Mesendoderm (in vitro differentiated cells): Measurements from ENCODE around the gene GOLM1. TPM values are rescaled to one million over a fixed set of nuclear protein-coding genes. Genes with fewer than 3 reads are reported as not detected.
"Not testable (repeated sequence)": the region's sequence is repeated elsewhere in the genome, so short reads cannot be mapped to it uniquely, and the experiment has no call there.

ENCODE experiments used
- DNase-seq: peaks from one replicate; pipeline ENCODE4 v3.0.0; 2013
- H2AK5ac ChIP-seq: 2 replicates; pipeline ENCODE4 v1.6.1; 2013; ENCODE audit warnings: low read length, inconsistent platforms
- H2BK120ac ChIP-seq: 2 replicates; pipeline ENCODE4 v1.6.1; 2013; ENCODE audit warnings: low read depth, mild to moderate bottlenecking, low read length, moderate library complexity, mixed read lengths
- H2BK15ac ChIP-seq: replicated peaks from 2 replicates; pipeline ENCODE4 v1.6.1; 2013; ENCODE audit warnings: low read depth, mild to moderate bottlenecking, moderate library complexity
- H2BK5ac ChIP-seq: 2 replicates; pipeline ENCODE4 v1.6.1; 2013; ENCODE audit warnings: low read length, inconsistent platforms
- H3K18ac ChIP-seq: 2 replicates; pipeline ENCODE4 v1.6.1; 2013; ENCODE audit warnings: mild to moderate bottlenecking, low read length, mixed read lengths
- H3K23ac ChIP-seq: one replicate; pipeline ENCODE4 v1.6.1; 2013; ENCODE audit warnings: low read length
- H3K27ac ChIP-seq: 2 replicates; pipeline ENCODE4 v1.5.1; 2013; ENCODE audit warnings: low read depth, mild to moderate bottlenecking, inconsistent platforms, low read length, moderate library complexity
- H3K27me3 ChIP-seq: 2 replicates; pipeline ENCODE4 v1.6.1; 2013; ENCODE audit warnings: low read length, control low read depth, mild to moderate bottlenecking, inconsistent platforms; ENCODE audit not compliant: insufficient read depth, poor library complexity
- H3K36me3 ChIP-seq: 2 replicates; pipeline ENCODE4 v1.6.1; 2013; ENCODE audit warnings: low read length, inconsistent platforms; ENCODE audit not compliant: control insufficient read depth, insufficient read depth
- H3K4ac ChIP-seq: one replicate; pipeline ENCODE4 v1.6.1; 2013; ENCODE audit warnings: low read depth, mild to moderate bottlenecking, low read length, moderate library complexity
- H3K4me1 ChIP-seq: 2 replicates; pipeline ENCODE4 v1.6.1; 2013; ENCODE audit warnings: low read depth, low read length, inconsistent platforms; ENCODE audit not compliant: control insufficient read depth
- H3K4me2 ChIP-seq: 2 replicates; pipeline ENCODE4 v1.6.1; 2013; ENCODE audit warnings: low read length
- H3K4me3 ChIP-seq: 2 replicates; pipeline ENCODE4 v1.5.1; 2013; ENCODE audit warnings: mild to moderate bottlenecking, low read length
- H3K56ac ChIP-seq: one replicate; pipeline ENCODE4 v1.6.1; 2013; ENCODE audit warnings: low read length
- H3K79me1 ChIP-seq: 2 replicates; pipeline ENCODE4 v1.6.1; 2013; ENCODE audit warnings: low read length, inconsistent platforms
- H3K79me2 ChIP-seq: 2 replicates; pipeline ENCODE4 v1.6.1; 2013; ENCODE audit warnings: mild to moderate bottlenecking, low read length; ENCODE audit not compliant: control insufficient read depth, insufficient read depth
- H3K9ac ChIP-seq: 2 replicates; pipeline ENCODE4 v1.6.1; 2013; ENCODE audit warnings: low read length, inconsistent platforms
- H4K5ac ChIP-seq: one replicate; pipeline ENCODE4 v1.6.1; 2013; ENCODE audit warnings: low read length
- H4K8ac ChIP-seq: one replicate; pipeline ENCODE4 v1.6.1; 2013; ENCODE audit warnings: low read depth, mild to moderate bottlenecking, control low read depth, low read length, moderate library complexity
- WGBS: extraction: QIAGEN DNeasy Blood & Tissue Kit; methylation state at CpG from one replicate; pipeline ENCODE4 v1.1.7; 2013; ENCODE audit warnings: low lambda C conversion rate, missing lambda C conversion rate; ENCODE audit not compliant: insufficient coverage; ENCODE audit errors: extremely low coverage; 5-methylcytosine and 5-hydroxymethylcytosine counted together
- polyA plus RNA-seq, 2 experiments: library from polyadenylated mRNA; stranded (reverse); fragments of 200-250 nt; gene quantifications; one replicate each; pipeline ENCODE4 v1.2.3, GENCODE V29; 2013

The GOLM1 gene, protein sequence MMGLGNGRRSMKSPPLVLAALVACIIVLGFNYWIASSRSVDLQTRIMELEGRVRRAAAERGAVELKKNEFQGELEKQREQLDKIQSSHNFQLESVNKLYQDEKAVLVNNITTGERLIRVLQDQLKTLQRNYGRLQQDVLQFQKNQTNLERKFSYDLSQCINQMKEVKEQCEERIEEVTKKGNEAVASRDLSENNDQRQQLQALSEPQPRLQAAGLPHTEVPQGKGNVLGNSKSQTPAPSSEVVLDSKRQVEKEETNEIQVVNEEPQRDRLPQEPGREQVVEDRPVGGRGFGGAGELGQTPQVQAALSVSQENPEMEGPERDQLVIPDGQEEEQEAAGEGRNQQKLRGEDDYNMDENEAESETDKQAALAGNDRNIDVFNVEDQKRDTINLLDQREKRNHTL
- polyA plus RNA-seq (2013, experiment 1 of 2): 48.5 TPM
- 50.3 TPM for polyA plus RNA-seq (2013, experiment 2 of 2)

DNA sequence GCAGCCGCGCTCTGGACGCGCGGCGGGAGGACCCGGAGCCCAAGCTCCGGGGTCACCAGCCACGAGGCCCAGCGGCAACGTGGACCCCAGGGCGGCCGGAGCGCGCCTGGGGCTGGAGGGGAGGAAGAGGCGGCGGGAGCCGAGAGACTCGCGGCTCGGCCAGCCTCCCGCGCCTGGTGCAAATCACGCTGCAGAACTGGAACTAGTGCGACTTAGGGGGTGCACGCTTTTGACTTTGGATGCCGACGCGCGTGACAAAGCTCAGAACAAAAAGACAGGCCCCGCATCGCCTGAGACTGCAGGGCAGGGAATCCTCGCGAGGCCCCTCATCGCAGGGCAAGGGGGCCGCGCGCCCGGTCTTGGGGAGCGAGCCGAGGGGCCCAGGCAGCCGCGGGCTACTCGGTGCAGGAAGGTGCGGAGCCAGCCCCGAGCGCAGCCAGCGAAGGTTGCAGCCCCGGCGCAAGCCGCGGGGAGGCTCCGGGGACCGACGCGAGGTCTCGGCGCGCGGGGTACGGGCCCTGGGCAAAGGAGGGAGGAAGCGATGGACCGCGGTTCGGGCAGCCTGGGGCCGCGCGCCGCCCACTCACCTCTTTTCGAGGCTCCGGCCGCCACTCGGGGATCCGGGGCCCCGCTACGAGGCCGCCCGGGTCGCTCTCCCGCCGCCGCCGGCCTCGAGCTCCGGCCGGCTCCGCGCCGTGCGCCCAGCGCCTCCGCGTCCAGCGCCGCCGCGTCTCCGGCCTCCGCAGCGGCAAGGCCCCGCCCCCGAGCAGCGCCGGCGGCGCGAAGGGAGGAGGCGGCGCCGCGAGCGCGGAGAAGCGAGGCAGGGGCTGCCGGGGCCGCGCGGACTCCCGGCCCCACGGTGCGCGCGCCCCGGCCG is at the start of gene GOLM1:
Gene GOLM1 (minus strand): TSS at position 735 of the 877 bp plus-strand sequence. CDS start 20,238 bp downstream, outside the sequence.
- no CpG with 5 or more reads among the region's 125 CpGs for WGBS
- no peak within 1 kb of the TSS for H3K27ac ChIP-seq

DNA sequence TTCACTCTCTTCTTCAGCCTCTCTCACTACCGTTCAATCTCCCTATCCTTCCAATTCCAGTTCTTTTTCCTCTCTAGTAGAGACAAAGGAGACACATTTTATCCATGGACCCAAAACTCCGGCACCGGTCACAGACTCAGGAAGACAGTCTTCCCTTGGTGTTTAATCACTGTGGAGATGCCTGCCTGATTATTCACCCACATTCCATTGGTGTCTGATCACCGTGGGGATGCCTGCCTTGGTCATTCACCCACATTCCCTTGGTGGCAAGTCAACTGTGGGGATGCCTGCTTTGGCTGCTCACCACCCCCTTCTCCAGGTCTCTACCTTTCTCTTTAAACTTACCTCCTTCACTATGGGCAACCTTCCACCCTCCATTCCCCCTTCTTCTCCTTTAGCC is 47.3 kb upstream of the GOLM1 start:
- not testable (repeated sequence) for H3K56ac ChIP-seq, H3K27ac ChIP-seq, H3K79me2 ChIP-seq, H3K27me3 ChIP-seq, H3K79me1 ChIP-seq, H2BK5ac ChIP-seq, H2AK5ac ChIP-seq, H3K4me3 ChIP-seq, H4K5ac ChIP-seq, H3K18ac ChIP-seq, H3K4ac ChIP-seq, H2BK120ac ChIP-seq, H4K8ac ChIP-seq, H2BK15ac ChIP-seq, H3K9ac ChIP-seq, H3K23ac ChIP-seq, H3K36me3 ChIP-seq, DNase-seq, H3K4me1 ChIP-seq, H3K4me2 ChIP-seq
- no CpG with 5 or more reads among the region's 4 CpGs for WGBS

More for the DNA sequence above, at the start of gene GOLM1:
- Histone ChIP-seq H2BK120ac (peak within 1 kb of the TSS; percentile 24), H3K36me3 (no peaks in the 10 kb centered on the region), H3K18ac (peak within 1 kb of the TSS; percentile 98), H3K23ac (no peak within 1 kb of the TSS), H3K4me1 (peaks cover 4% of the 10 kb centered on the region), H3K79me1 (peaks cover 7% of the 10 kb centered on the region), H2BK15ac (peak within 1 kb of the TSS; percentile 87), H3K9ac (peak within 1 kb of the TSS; percentile 88), H3K27me3 (no peaks in the 10 kb centered on the region), H2AK5ac (no peak within 1 kb of the TSS), H4K8ac (no peak within 1 kb of the TSS), H3K79me2 (peaks cover 6% of the 10 kb centered on the region), H2BK5ac (no peak within 1 kb of the TSS), H3K4me2 (peak within 1 kb of the TSS; percentile 91), H4K5ac (no peak within 1 kb of the TSS), H3K4me3 (peak within 1 kb of the TSS; percentile 79), H3K56ac (peak within 1 kb of the TSS; percentile 93), H3K4ac (no peak within 1 kb of the TSS)
- peak; percentile 61 for DNase-seq

DNA sequence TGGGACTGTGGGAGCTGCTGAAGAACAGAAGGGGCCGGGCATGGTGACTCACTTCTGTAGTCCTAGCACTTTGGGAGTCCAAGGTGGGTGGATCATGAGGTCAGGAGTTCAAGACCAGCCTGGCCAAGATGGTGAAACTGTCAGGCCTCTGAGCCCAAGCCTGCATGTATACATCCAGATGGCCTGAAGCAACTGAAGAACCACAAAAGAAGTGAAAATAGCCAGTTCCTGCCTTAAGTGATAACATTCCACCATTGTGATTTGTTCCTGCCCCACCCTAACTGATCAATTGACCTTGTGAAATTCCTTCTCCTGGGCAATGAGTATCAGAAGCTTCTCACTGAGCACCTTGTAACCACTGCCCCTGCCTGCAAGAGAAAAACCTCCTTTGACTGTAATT is 46.6 kb upstream of the GOLM1 start:
- H3K27me3 ChIP-seq, H3K36me3 ChIP-seq, H3K4me3 ChIP-seq, H4K5ac ChIP-seq, DNase-seq, H3K27ac ChIP-seq, H2BK120ac ChIP-seq, H4K8ac ChIP-seq, H3K79me1 ChIP-seq, H3K9ac ChIP-seq, H2BK15ac ChIP-seq, H2BK5ac ChIP-seq, H3K4me1 ChIP-seq, H3K79me2 ChIP-seq, H3K18ac ChIP-seq, H2AK5ac ChIP-seq, H3K4ac ChIP-seq, H3K23ac ChIP-seq, H3K56ac ChIP-seq, H3K4me2 ChIP-seq: not testable (repeated sequence)
- no CpG with 5 or more reads among the region's 1 CpG for WGBS

DNA sequence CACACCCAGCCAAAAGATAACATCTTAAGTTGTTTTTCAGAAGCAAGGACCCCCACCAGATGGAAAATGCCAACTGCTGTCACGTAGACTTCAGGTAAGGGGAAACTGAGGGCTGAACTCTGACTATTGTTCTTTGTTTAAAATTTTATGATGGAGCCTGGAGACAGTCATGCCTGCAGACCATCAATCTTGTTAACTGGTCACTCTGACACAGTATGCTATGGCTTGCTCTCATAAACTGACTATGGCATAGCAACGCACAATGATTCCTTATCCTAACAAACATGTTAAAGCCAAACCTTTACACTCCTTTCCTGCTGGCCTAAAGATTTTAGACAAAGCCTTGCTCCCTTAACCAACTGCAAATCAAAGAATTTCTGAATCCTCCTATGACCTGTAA is 43.6 kb upstream of the GOLM1 start:
- no peak overlapping the region for H2AK5ac ChIP-seq
- no peak overlapping the region for H3K18ac ChIP-seq
- no peak overlapping the region for H3K27ac ChIP-seq
- H3K56ac ChIP-seq: no peak overlapping the region
- H2BK120ac ChIP-seq: no peak overlapping the region
- H3K4me3 ChIP-seq: no peak overlapping the region
- H3K4ac ChIP-seq: no peak overlapping the region
- DNase-seq: no peak
- H3K4me2 ChIP-seq: no peak overlapping the region
- H2BK5ac ChIP-seq: no peak overlapping the region
- no peaks in the 10 kb centered on the region for H3K79me1 ChIP-seq
- no peak overlapping the region for H4K8ac ChIP-seq
- no peaks in the 10 kb centered on the region for H3K36me3 ChIP-seq
- no peak overlapping the region for H3K23ac ChIP-seq
- H3K4me1 ChIP-seq: no peaks in the 10 kb centered on the region
- no peak overlapping the region for H2BK15ac ChIP-seq
- WGBS: no CpG with 5 or more reads among the region's 2 CpGs
- H3K79me2 ChIP-seq: no peaks in the 10 kb centered on the region
- no peaks in the 10 kb centered on the region for H3K27me3 ChIP-seq
- H4K5ac ChIP-seq: no peak overlapping the region
- no peak overlapping the region for H3K9ac ChIP-seq

DNA sequence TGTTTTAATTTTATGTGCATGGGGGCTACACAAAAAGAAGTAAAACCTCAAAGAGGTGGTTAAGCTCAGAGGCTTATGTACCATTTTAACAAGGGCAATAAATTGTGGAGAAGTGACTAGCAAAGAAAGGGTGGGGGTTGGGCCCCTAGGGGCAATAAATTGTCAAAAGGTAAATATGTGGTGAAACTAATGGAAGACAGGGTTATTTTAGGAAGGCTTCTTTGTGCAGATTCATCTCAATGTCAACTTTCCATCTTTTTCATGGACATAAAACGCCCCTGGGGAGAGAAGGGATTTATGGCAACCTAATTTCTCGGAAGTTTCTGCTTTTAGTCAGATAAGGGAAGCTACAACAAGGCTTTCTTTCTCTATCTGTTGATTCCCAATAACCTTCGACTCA is 42.5 kb upstream of the GOLM1 start:
- H4K5ac ChIP-seq: no peak overlapping the region

More for the DNA sequence above, 42.5 kb upstream of the GOLM1 start:
- Histone ChIP-seq H4K8ac (no peak overlapping the region), H2BK5ac (no peak overlapping the region), H2BK120ac (no peak overlapping the region), H3K4me1 (no peaks in the 10 kb centered on the region), H3K79me1 (no peaks in the 10 kb centered on the region), H3K79me2 (no peaks in the 10 kb centered on the region), H3K27ac (no peak overlapping the region), H3K4me3 (no peak overlapping the region), H3K27me3 (no peaks in the 10 kb centered on the region), H3K56ac (no peak overlapping the region), H2BK15ac (no peak overlapping the region), H3K9ac (no peak overlapping the region), H2AK5ac (no peak overlapping the region), H3K4ac (no peak overlapping the region), H3K4me2 (no peak overlapping the region), H3K36me3 (no peaks in the 10 kb centered on the region), H3K23ac (no peak overlapping the region), H3K18ac (no peak overlapping the region)
- no peak for DNase-seq
- no CpG with 5 or more reads among the region's 3 CpGs for WGBS
